ENCODE measurements around the gene YTHDF1.

Gene YTHDF1

DNA sequence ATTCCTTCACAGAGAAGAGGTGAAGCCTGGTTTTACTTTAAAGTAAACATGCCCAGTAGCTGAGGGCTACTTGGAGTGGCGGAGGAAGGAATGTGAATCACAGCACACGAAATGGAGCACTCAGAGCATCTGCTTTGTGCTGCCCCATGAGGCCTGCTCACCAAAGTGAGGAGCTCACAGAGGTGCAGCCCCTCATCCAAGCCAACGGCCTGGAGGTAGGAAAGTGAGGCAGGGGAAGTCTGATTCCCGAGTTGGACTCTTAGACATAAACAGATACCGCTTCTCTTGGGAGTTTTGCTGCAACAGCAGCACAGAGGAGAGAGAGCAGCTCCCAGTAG lies 3.6 kb downstream of the YTHDF1 start:
- in situ Hi-C loops (cut with MboI; ENCODE audit: low sequenced_read_pairs), result no loop called here

DNA sequence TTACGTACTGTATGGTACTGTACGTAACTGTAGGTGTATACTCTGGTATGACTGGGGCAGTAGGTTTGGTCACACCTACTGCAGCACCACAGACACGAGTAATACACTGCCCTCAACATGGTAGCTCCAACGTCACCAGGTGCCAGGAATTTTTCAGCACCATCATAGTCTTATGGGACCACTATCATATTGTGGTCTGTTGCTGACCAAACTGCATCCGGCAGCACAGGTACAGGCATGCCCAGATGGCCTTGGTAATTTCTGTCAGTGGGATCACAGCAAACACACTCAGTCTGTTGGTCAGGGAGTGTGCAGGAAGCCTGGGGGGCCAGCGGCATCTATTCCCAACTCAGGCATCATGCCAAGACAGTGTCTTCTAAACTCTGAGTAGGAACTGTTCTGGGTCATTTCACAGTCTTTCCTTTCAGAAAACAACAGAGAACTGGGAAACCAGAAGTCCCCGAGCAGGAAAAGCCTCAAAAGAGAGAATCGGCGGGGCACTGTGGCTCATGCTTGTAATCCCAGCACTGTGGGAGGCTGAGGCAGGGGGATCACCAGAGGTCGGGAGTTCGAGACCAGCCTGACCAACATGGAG lies 5.8 kb downstream of the YTHDF1 start:
- in situ Hi-C loops (cut with MboI; ENCODE audit: low sequenced_read_pairs), result no loop called here

DNA sequence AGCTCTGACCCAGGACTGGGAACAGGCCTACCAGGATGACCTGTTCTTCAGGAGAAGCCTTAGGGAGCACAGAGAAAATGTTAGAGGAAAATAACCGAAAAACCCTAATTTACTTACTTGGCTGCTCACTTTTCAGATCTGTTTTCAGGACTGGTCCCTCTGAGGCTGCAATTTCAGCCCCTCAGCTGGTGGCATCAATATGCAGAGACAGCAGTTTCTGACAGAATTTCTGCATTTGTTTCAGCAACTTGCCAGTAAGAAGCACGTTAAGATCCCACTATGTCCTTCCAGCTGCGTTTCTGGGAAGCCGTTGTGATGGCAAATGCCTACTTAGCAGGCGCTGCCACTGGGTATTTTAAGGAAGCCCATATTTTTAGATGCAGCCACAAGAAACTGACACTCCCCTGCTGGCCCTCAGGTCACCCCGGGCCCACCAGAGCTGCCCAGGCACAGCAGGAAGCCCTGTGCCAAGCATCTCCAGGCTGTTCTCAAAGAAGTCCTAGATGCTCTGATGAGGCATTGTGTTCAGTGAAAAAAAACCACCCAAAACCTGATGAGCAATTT lies 7.5 kb downstream of the YTHDF1 start:
- in situ Hi-C loops (cut with MboI; ENCODE audit: low sequenced_read_pairs), result no loop called here

DNA sequence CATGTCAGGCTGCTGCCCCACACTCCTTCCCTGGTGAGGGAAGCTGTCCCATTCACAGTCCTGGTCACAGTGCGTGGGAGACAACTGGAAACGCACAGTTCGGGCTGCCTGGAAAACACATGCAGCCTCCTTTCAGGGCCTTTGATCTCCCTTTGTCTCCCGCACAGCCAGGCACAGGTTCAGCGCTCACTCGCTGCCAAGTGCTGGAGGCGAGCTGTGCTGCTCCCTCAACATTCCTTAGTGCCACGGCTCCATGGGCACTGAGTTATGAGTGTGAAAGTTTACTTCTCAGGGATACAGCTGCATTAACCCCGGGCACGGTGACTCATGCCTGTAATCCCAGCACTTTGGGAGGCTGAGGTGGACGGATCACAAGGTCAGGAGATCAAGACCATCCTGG lies 9.1 kb downstream of the YTHDF1 start:
- in situ Hi-C loops (cut with MboI; ENCODE audit: low sequenced_read_pairs), result no loop called here

DNA sequence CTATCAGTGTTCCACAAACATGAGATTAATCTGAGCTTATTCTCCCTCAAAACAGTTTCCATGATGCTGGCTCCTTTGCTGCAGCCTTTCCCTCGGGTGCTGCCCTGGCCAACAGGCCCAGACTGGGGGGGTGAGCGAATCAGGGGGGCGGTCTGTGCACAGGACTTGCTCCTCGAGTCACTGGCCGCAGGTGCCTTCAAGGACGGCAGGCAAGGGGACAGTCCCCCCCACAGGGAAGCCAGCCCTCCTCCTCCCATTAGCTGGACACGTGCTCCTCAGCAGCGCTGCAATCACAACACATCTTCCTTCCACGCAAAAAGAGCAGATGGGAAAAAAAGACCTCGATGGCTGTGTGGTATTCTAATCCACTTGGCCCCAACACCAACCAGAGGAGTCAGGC lies 10.0 kb downstream of the YTHDF1 start:
- in situ Hi-C loops (cut with MboI; ENCODE audit: low sequenced_read_pairs), result no loop called here

DNA sequence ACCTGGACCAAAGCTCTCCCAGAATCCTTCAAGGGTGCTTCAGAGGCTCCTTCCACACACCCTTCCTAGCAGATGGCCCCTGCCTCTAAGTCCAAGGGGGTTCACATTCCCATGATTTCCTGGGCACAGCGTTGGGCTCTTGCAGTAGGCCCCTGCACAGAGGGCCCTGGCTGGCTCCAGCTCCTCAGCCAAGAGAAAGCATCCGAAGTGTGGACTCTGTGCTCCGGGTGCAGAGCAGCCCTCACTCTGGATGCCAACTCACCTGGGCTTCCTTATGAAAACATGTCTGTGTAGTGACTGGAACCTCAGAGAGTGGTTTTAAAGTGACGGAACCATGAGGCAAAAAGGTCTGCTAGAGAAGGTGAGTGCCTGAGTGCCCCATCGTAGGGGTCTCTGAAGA lies 11.6 kb downstream of the YTHDF1 start:
- in situ Hi-C loops (cut with MboI; ENCODE audit: low sequenced_read_pairs), result no loop called here

DNA sequence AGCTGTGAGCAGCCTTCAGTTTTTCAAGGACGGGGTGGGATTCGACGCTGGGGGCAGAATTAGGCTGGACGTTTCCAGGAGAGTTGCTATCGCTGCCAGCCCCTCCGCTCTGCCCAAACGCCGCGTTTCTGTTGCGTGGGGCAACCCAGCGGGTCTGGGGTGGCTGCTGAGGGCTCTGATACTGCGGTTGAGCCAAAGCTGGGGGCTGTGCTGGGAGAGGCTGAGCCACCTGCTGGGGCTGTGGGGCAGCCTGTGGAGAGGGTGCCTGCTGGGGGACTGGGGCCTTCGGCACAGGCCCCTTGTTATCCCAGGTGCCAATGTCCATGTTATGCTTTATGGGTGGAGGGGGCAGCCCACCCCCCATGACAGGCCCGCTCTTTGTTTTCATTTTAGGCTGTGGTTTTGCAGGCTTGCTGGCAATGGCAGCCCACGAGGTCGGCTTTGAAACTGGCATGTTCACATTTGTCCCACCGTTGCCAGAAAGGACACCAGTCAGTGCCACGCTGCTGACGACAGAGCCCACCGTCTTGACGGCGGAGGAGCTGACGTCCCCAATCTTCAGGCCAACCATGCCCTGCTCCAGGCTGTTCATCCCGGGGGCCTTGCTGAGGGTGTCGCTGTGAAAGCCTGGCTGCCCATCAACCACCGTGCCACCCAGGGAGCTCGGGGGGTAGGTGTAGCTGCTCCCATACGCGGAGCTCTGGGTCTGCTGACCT lies 13.0 kb downstream of the YTHDF1 start:
- in situ Hi-C loops (cut with MboI; ENCODE audit: low sequenced_read_pairs), result no loop called here

DNA sequence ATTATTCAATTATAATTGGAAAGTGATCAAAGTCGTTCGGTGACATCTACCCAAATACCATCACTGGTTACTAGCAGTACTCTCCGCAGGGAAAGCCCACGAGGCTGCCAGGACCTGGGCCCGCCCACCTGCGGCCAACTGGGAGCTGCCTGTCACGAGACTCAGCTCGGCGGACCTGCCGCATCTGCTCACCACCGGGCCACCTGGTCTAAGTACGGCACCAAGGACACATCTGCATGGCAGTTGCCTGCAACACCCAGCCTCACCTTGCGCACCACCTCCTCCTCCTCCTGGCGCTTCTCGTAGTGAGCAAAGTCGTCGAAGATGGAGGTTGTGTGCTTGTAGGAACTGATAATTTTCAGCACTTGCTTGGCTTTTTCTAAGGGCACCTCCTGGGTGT lies 13.9 kb downstream of the YTHDF1 start:
- in situ Hi-C loops (cut with MboI; ENCODE audit: low sequenced_read_pairs), result no loop called here

DNA sequence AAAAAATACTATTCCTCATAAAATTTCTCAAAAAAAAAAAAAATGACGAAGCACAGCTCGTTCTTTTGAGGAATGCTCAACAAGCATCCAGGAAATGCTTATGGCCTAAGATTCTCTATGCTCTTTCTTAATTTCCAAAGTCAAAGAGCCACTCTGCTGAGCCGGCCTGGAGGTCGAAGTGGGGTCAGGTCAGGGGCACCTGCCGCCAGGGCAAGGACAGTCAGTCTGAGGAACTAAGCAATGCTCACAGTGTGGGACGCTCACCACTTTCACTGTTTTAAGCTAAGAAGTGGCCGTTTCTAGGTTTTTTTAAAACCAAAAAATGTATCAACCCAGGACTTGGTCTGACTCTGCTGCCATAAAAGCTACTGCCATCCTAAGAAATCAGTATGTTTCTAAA lies 17.3 kb downstream of the YTHDF1 start:
- in situ Hi-C loops (cut with MboI; ENCODE audit: low sequenced_read_pairs), result no loop called here

DNA sequence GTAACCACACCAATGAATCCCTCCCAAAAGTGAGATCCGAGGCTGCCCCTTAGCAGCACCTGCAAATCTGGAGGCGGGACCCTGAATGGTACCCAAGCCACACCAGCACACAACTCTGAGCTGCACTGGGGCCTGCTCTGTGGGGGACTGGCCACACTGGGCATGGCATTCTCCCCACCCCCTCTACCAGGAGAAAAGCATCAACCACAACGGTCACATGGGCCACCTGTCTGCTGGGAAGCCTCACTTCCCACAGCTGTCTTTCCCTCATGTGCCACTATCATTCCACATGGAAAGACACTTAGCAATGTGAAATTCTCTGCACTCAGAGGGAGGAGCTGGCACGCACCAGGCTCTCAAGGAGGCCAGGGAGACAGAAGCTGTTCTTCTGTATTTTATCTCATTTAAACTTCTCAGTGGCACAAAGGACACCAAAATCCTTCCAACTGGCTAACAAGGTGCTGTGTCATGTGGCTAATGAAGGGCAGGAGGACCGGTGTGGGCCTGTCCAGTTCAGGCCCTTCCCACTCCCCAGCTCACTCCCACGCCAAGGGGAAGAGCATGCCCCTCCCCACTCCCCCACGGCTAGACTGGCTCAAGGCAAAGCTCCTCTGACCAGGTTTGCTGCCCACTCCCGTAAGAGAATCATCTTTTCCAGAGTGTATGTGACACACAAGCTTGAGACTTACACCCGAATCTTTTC lies 19.0 kb downstream of the YTHDF1 start:
- in situ Hi-C loops (cut with MboI; ENCODE audit: low sequenced_read_pairs), result no loop called here

DNA sequence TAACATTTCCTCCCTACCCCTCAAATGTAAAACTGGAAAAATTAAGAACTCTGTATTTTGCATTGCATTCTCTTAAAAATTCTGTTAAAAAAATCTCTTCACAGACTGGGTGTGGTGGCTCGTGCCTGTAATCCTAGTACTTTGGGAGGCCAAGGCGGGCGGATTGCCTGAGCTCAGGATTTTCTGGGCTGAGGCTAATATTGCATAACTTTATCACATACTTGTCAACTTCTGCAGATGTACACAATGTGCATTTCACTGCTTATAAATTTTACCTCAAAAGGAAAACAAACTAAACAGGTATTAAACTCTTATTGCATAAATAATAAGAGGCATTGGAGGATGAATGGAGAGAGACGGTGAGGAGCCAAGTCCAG lies 21.1 kb downstream of the YTHDF1 start:
- in situ Hi-C loops (cut with MboI; ENCODE audit: low sequenced_read_pairs), result no loop called here

DNA sequence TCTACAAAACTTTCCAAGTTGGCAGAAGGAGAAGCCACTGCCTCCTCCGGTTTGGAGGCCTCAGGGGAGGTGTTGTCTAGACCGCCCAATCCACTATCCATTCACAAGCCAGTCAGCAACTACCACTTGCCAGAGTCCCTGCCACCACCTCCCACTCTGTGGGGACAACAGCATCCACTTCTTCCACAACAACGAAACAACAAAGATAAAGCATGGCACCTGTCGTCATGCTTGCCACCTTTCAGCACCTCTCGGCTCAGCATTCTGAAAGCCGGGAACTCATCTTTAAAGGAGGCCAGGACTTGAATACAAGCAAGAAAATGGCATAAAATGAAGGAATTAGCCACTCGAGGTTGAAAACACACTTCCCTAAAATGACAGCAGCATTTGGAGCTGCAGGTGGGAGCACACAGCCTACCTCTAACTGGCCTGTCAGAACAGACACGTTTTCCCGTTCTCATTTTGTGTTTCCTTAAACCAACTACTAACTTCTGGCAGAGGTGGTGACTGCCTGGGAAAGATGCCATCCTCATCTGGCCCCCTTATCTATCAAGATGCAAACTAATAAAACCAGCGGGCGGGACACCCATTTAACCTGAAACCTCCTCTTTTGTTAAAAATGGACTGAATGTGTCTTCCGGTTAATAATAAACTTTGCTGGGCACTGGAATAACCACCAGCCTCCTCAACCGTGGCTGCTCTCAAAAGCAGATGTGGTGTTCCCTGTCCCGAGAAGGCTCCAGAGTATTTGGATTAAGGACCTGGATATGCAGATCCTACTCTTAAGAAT lies 21.7 kb downstream of the YTHDF1 start:
- in situ Hi-C loops (cut with MboI; ENCODE audit: low sequenced_read_pairs), result no loop called here

DNA sequence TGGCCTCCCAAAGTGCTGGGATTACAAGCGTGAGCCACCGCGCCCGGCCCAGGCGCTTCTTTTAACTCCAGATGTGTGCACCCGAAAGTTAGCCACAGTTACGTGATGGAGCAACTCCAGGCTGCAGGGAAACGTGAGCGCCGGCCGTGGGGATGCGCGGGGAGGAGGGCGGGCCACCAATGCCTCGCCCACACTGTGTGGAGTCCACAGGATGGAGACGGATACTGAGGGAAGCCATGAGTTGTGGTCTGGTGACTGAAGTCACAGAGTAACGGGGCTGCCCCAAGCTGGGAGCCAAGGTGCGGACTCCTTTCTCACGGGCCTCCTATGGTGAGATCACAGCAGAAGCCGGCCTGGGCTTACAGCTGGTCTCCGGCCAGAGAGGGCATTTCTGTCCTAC lies 23.2 kb downstream of the YTHDF1 start:
- in situ Hi-C loops (cut with MboI; ENCODE audit: low sequenced_read_pairs), result no loop called here

DNA sequence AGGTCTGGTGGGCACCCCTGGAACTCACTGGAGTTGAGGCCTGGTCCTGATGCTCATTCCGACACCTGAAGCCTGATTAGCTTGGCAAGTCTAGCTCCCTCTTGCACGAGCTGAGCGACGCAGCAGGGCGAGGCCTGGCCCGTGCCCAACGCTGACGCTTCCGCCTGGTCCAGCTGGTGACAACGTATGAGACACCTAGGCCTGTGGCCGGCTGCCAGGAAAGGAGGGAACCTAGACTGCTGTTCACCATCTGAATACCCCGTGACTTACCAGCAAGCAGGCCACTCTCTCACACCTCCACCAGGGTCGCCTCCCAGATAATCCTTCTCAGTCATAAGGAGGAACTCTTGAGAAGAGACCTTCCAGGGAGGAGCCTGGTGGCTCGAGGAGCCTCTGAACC lies 24.5 kb downstream of the YTHDF1 start:
- in situ Hi-C loops (cut with MboI; ENCODE audit: low sequenced_read_pairs), result no loop called here

DNA sequence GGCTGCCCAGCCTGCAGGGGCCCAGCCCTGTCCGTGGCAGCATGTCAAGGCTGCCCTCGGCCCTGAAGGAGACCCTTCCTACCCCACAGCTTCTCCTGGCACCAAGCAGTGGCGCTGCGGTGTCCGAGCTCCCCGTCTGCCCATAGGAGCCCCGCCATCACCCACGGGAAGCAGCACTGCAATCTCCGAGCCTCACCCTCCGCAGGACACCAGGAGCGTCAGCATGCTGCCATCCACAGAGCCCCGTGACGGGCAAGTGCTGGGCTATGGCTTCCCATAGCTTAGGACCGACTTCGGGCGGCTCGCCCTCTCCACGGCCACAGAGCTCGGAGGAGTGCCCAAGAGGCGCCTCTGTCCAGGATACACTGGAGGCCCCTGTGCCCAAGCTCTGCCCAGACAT lies 25.1 kb downstream of the YTHDF1 start:
- in situ Hi-C loops (cut with MboI; ENCODE audit: low sequenced_read_pairs), result no loop called here

DNA sequence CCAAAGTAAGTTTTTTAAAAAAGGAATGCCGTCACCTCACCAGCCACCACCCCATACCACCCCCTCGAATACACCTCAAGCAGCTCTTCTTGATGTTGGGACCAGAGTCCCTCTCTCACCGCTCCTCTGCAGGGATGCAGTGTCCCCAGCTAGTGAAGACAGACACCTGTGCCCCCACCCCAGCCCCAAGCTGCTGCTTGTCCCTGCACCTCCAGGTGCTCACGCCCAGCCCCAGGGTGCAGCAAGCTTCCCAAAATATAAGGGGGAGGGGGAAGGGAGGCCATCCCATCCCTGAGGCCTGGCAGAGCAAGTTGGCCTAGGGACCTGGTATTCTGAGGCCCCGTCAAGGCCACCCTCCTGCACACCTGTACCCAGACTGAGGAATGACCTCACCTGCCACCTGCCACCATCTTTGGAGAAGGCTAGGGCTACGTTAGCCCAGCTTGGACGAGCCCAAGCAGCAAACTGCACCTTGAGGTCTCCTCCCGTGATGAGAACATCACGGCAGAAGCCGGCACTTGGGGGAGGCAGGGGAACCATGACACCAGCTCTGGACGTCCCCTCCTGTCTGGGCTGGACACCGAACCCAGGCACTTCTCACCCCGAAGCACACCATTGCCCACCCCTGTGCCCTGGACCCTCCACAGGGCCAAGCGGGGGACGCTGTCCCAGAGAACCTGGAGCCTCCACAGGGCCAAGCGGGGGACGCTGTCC lies 25.9 kb downstream of the YTHDF1 start:
- in situ Hi-C loops (cut with MboI; ENCODE audit: low sequenced_read_pairs), result no loop called here

DNA sequence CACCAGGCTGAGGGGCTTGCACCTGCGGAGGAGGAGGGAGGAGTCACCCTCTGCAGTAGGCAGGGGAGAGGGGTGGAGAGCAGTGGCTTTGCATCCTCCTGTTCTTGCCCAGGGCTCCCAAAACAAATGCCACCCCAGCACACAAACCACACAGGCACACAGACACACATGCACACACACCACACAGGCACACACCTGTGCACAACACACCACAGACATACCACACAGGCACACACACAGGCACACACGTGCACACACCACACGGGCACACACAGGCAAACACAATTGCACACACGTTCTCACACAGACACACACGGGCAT lies 26.6 kb downstream of the YTHDF1 start:
- in situ Hi-C loops (cut with MboI; ENCODE audit: low sequenced_read_pairs), result no loop called here

DNA sequence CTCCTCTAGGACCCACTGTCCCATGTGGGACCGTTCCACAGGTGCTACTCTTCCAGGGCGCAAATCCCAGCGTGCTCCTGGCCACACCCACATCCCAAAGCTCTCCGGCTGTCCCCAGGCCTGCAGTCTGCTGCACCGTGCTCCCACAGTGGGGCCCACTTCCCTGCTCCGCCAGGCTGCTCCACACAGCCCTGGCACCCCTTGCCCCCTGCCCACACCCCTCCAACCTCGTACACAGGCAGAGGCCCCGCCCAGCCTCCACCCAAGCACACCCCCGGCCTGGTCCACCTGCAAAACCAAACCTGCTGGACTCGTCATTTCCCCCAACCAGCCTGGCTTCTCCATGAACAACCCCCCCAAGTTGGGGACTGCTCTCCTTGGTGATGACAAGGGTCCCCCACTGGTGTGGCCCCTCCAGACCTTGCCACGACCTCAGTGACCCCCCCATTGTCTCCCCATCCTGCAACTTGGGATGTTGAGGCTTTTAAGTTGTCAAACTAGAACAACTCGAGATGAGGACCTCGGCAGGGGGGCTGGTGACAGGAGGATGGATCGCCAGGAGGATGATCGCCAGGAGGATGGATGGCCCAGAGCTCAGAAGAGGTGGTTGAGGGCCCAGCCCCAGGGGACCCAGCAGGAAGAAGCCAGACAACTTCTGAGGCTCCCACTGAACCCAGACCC lies 27.1 kb downstream of the YTHDF1 start:
- in situ Hi-C loops (cut with MboI; ENCODE audit: low sequenced_read_pairs), result no loop called here

DNA sequence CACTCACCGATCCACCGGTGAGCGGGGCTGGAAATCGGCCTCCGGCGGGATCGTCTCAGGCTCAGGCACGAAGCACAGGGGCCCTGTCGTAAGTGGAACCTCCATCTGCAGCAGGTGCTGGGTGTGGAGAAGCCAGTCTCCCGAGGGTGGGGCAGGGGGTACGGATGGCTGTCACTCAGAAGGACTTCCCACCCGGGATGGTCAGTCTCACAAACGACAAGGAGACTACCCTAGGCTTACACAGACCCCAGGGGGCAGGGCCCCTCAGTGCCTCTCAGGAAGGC lies 27.8 kb downstream of the YTHDF1 start:
- in situ Hi-C loops (cut with MboI; ENCODE audit: low sequenced_read_pairs), result no loop called here

DNA sequence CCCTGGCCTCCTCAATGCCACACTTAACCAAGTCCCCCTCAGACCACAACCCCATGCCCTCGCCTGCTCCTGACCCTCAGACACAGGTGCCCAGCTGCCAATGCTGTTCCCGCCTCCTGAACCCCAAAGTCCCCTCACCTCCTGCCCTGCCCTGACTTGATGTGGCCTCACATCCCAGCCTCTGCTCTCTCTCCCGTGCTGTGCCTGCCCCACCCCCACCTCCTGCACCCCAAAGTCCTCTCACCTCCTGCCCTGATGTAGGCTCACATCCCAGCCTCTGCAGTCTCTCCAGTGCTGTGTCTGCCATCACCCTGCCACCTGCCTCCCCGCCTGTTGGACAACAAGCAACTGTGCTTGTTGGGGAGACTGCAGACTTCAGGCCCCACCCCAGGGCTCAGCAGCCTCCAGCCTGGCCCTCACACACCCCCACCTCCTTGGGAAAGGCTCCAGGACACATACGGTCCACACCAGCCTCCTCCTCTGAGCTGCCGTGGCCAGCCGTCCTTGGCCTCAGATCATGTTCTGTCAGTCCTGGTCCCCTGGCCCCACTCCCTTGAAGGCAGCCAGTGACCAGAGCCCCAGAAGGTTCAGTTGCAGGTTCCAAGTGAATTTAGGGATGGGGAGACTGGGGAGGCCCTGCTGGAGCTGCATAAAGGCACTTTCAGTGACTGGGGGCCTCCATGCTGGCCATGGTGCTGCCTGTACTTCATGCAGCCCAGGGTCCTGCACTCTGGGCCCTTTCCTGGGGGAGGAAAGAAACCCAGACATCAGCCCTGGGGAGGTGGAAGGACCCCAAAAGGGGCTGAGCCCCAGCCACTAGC lies 28.4 kb downstream of the YTHDF1 start:
- in situ Hi-C loops (cut with MboI; ENCODE audit: low sequenced_read_pairs), result no loop called here
